Stimulated activated CD4-positive, alpha-beta T cell treated with anti-CD3 and anti-CD28 coated beads, Interleukin-15, amount 100 ng/mL, for 48 hours (primary cell): ENCODE measurements around the gene KNOP1.
A peak's percentile ranks its signal among the peaks of the same experiment; 100 is the strongest.

Source experiments
- DNase-seq, 2 donors: peaks; one replicate each; pipeline ENCODE4 v3.0.0-alpha.2; 2020; ENCODE audit warnings: low read depth in 2 of 2

Gene KNOP1

GRCh38 chr16:19717741-19718623 lies at the start of gene KNOP1, which contains the start of gene IQCK:
KNOP1 (minus strand) TSS chr16:19718227; CDS start chr16:19715035, 3,192 bp downstream.
IQCK (plus strand) TSS chr16:19718271; CDS start chr16:19718307, 36 bp downstream.
- DNase-seq, result peak; percentile 82 to 87

GRCh38 chr16:19767497-19767896 lies 49.5 kb upstream of the KNOP1 start:
- no peak for DNase-seq

- no peak for DNase-seq
Observed at GRCh38 chr16:19766988-19767387, 49.0 kb upstream of the KNOP1 start.

- DNase-seq, result no peak
Observed at GRCh38 chr16:19766554-19766884, 48.5 kb upstream of the KNOP1 start.

- DNase-seq, result no peak
Observed at GRCh38 chr16:19765860-19766553, 48.0 kb upstream of the KNOP1 start.

GRCh38 chr16:19760356-19761060 lies 42.5 kb upstream of the KNOP1 start:
- no peak for DNase-seq

- DNase-seq, result no peak
Observed at GRCh38 chr16:19757762-19758595, 40.0 kb upstream of the KNOP1 start.

- DNase-seq, result no peak
Observed at GRCh38 chr16:19757026-19757425, 39.0 kb upstream of the KNOP1 start.

- DNase-seq, result no peak
Observed at GRCh38 chr16:19755268-19755667, 37.2 kb upstream of the KNOP1 start.

- DNase-seq, result no peak
Observed at GRCh38 chr16:19754644-19755036, 36.6 kb upstream of the KNOP1 start.

GRCh38 chr16:19753815-19754643 lies 36.0 kb upstream of the KNOP1 start:
- DNase-seq, result no peak

GRCh38 chr16:19751478-19752385 lies 33.7 kb upstream of the KNOP1 start:
- no peak for DNase-seq

- DNase-seq, result no peak
Observed at GRCh38 chr16:19749571-19750080, 31.6 kb upstream of the KNOP1 start.

GRCh38 chr16:19748389-19749168 lies 30.6 kb upstream of the KNOP1 start:
- DNase-seq, result no peak

GRCh38 chr16:19746561-19746960 lies 28.5 kb upstream of the KNOP1 start:
- DNase-seq, result no peak

- no peak for DNase-seq
Observed at GRCh38 chr16:19745286-19746010, 27.4 kb upstream of the KNOP1 start.

- DNase-seq, result no peak
Observed at GRCh38 chr16:19744670-19745069, 26.6 kb upstream of the KNOP1 start.

- DNase-seq, result no peak
Observed at GRCh38 chr16:19743816-19744159, 25.8 kb upstream of the KNOP1 start.
